GM19023 (cell line): ENCODE data around the gene LRRC31.

Experiments
- ATAC-seq: cut with Tn5 transposase; IDR thresholded peaks from one replicate; pipeline ENCODE4 v1.9.1; 2021; ENCODE audit warnings: mild to moderate bottlenecking, moderate library complexity; ENCODE audit not compliant: unreplicated experiment

The LRRC31 gene

DNA sequence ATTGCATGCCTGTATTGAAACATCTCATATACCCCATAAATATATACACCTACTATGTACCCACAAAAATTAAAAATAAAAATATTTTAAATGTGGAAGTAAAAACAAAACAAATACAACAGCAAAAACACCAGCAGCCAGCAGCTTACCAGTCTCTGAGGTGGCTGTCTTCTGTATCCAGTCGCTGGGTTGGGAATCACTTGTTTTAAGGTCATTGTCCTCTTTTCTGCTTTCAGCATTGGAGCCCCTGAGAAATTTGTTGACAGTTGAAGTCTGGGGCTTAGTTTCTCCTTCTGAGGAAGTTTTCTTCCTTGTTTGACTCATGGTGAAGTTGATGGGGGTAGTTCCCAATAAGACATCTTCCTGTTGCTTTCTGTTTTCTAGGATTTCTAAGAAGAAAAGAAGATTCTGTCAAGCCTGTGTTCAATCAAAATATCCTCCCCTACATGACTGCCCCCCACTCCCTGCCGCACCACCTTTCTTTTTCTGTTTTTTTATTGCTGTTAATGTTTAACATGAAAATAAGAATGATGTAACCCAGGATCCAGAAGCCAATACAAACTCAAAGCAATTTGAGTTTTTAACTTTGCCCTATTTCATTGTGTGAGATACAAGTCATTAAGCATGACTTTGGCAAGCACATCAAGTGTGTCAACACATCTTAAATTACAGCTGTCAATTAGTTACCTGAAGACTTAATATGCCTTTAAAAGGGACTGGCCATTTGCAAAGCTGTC lies at the start of gene LRRC31:
Gene LRRC31 (minus strand): TSS at position 452 of the 737 bp plus-strand sequence. CDS start 128 bp downstream, at position 324.
- ATAC-seq, result no peak

GRCh38 chr3:169914321-169914720 lies 44.6 kb upstream of the LRRC31 start:
- no peak for ATAC-seq

- ATAC-seq, result no peak
These were observed 43.6 kb upstream of the LRRC31 start for GRCh38 chr3:169913323-169913722.

- no peak for ATAC-seq
These were observed 41.5 kb upstream of the LRRC31 start, which contains the start of gene SAMD7 for GRCh38 chr3:169911272-169911671. Gene SAMD7, plus strand, starts transcription at chr3:169911572. Its CDS starts 7,927 bp downstream, at chr3:169919499.

DNA sequence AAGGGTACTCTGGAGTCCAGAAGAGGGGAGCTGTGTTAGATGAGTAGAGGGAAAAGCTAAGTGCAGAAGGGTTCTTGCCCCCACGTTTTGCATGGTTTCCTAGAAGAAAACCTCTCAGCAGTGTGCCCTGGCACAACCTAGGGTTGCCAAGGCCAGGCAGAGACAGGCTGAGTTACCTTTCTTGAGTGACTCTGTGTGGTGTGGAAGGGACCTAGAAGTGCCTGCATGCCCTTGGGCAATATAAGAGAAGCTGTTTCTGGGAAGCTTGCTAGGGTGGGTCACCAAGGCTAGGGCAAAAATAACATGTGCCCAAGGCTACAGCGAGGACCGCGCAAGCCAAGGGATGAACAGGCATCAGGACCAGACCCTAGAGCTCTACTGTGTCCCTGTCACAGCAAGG lies 38.2 kb upstream of the LRRC31 start:
- no peak for ATAC-seq

- ATAC-seq, result no peak
These were observed 37.7 kb upstream of the LRRC31 start for GRCh38 chr3:169907476-169907875.

- ATAC-seq, result no peak
These were observed 35.7 kb upstream of the LRRC31 start for GRCh38 chr3:169905404-169905803.

- no peak for ATAC-seq
These were observed 31.7 kb upstream of the LRRC31 start for GRCh38 chr3:169901453-169901852.

DNA sequence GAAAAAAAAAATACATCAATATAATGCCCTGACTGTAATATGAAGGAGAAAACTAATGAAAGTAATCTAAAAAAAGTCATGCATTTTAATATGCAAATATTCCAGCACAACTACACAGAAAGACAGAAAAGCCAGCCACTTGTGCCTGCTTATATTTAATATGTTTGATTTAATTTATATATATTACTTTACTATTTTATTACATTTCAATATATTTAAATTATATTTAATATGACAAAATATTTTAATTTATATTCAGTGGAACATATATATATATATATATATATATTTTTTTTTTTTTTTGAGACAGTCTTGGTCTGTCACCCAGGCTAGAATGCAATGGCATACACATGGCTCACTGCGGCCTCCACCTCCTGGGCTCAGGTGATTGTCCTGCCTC lies 27.5 kb upstream of the LRRC31 start:
- ATAC-seq, result no peak

- ATAC-seq, result no peak
These were observed 25.3 kb upstream of the LRRC31 start for GRCh38 chr3:169895072-169895471.

DNA sequence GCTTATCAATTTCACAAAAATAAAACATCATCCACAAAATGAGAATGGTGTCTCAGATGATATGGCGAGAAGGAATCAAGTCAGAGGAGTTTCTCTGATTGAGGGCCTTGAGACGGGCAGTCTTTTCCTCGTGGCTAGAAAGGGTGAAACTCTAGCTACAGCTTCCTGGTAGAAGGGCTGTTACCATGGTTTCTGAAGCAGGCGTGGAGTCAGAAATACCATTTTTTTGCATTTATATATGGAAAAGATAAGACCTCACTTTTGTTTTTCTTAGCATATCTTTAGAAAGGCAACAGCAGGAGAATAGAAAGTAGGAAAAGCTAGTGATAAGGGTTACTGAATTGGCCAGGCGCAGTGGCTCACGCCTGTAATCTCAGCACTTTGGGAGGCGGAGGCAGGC lies 24.4 kb upstream of the LRRC31 start:
- ATAC-seq, result no peak

GRCh38 chr3:169891886-169892285 lies 22.2 kb upstream of the LRRC31 start:
- ATAC-seq, result no peak

DNA sequence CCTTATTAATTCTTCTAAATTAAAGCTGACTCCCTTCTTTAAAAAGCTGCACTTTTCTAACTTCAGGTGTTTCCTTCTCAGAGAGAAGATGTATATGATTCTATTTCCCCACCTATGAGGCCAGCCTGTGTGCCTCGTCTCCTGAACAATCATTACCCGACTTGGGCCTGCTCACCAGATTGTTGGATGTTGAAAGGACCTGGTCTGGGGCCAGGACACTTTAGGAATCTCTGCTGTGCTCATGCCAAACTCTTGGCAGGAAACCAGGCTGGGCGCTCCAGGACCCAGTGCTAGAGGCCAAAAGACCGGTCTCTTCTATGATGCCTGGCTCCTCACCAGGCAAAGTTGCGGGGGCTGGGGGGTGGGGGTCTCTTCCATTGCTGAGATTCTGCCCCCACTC lies 16.9 kb upstream of the LRRC31 start:
- no peak for ATAC-seq

DNA sequence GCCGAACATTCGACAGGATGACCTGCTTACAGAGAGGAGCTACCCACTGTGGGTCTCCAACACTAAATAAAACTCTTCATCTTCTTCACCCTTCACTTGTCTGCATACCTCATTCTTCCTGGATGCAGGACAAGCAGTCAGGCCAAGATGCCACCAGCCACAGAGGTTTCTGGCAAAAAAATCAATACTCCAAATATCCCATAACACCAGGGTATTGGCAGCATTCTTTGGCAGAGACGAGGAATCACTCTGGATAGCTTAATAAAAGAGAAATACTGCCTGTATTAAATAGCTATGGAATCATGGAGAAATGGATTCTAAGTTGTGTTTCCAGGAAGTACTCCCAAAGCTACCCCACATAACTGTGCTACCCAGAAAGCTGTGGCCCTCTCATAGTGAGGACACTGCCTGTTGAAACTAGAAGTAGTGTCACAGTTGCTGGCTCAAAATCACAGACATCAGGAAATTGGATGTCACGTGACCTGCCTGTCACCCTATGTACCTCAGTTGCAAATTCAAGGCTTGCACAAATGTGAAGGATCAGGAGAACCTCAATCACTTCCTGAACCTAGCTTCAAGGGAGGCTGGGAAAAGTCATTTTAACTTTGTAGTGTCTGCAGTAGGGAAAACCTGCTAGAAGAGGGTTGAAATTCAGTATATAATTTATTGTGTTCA lies 11.0 kb upstream of the LRRC31 start:
- no peak for ATAC-seq

DNA sequence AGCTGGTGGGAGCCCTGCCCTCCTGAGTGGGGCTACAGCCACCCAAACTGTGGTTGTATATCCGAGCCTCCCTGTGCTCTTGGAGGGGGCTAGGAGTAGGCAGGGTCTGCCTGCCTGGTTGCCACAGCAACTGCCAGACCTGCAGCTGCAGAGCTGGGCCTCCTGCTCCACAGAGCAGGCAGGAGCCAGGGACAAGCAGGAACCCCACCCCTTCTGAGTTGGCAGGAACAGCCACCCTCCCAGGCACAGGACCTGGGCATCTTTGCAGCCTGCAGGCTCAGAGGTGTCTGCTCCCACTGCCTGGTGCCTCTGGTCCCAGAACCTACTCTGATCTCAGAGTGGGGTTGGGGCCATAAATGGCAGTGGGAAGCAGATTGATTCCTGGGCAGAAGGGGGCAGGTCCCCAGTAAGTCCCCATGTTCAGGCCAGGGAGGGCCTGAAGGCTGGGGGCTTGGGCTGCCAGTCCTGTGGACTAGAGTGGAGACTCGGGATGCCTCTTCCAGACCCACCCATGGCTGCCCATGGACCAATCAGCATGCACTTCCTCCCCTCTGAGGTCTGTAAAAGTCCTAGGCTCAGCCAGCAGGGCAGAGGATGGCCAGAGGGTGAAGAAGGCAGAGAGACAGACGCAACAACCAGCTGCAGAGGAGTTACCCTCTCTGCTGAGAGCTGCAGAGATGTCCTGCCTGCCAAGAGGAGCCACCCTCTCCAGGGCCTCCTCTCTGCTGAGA lies 10.3 kb upstream of the LRRC31 start:
- no peak for ATAC-seq

- ATAC-seq, result no peak
These were observed 9.3 kb upstream of the LRRC31 start for GRCh38 chr3:169879013-169879557.

GRCh38 chr3:169871129-169871886 lies 1.6 kb upstream of the LRRC31 start:
- no peak for ATAC-seq

DNA sequence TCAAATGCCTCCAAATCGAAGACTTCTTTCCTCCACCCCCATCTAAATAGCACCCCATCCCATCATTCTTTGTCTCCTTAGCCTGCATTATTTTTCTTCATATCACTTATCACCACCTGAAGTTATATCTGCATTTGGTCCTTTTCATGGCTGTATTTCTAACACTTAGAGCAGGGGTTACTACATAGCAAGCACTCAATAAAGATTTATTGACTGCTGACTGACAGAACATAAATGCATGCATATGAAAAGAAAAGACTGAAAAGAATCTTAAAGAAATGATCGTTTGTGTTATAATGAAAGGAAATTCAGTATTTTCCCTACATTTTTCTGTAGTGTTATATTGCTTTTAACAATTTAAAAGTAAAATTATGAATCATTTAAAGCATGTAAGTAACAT lies 1.4 kb downstream of the LRRC31 start:
- ATAC-seq, result no peak

DNA sequence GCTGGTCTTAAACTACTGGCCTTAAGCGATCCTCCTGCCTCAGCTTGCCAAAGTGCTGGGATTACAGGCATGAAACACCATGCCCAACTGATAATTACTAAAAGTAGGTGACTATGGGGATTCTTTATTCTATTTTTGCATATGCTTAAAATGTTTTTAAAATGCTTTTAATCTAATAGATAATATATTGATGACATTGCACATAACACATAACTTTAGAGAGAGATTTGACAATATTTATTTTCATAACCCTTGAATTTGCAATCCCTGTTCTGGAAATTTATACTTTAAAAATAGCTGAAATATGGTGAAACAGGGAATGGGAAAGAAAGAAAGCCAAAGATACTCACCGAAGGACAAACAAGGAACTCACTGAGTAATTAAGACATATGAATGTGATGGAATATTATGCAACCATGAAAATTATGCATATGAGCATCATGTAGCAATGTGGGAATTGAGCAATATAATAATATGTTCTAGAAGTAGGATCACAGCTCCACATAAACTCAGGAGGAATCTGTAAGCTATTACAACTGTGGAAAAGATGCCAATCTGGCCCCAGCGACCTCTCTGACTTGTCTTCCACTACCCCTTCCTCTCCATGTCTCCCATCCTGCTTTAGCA lies 2.0 kb downstream of the LRRC31 start:
- no peak for ATAC-seq

- ATAC-seq, result peak; percentile 47
These were observed 4.5 kb downstream of the LRRC31 start for GRCh38 chr3:169865176-169865767.
